GM19193 (cell line): Measurements from ENCODE around the gene PLD6.
A peak's percentile ranks its signal among the peaks of the same experiment; 100 is the strongest.

ENCODE experiments used
- POLR2A ChIP-seq: IDR thresholded peaks from 4 replicates; pipeline ENCODE4 v1.6.1; 2011; ENCODE audit not compliant: insufficient read depth, insufficient read length; ENCODE audit errors: extremely low read depth

Gene PLD6

GRCh38 chr17:17206124-17206912 is at the start of gene PLD6:
TSS of gene PLD6 (minus strand) at chr17:17206333. CDS start at chr17:17206286, 47 bp downstream.
- TF ChIP-seq POLR2A: peak; percentile 53

GRCh38 chr17:17254036-17254435 is 47.9 kb upstream of the PLD6 start:
- TF ChIP-seq POLR2A: no peak

- no peak for TF ChIP-seq POLR2A
Observed at GRCh38 chr17:17253406-17253805, 47.3 kb upstream of the PLD6 start.

- no peak for TF ChIP-seq POLR2A
Observed at GRCh38 chr17:17252149-17252661, 46.1 kb upstream of the PLD6 start.

GRCh38 chr17:17246879-17247278 is 40.7 kb upstream of the PLD6 start:
- TF ChIP-seq POLR2A: no peak

GRCh38 chr17:17243163-17243562 is 37.0 kb upstream of the PLD6 start:
- TF ChIP-seq POLR2A: no peak

GRCh38 chr17:17242246-17242645 is 36.1 kb upstream of the PLD6 start:
- TF ChIP-seq POLR2A: no peak

GRCh38 chr17:17241656-17242055 is 35.5 kb upstream of the PLD6 start:
- no peak for TF ChIP-seq POLR2A

GRCh38 chr17:17239832-17240231 is 33.7 kb upstream of the PLD6 start:
- no peak for TF ChIP-seq POLR2A

GRCh38 chr17:17237026-17237799 is 31.1 kb upstream of the PLD6 start, which contains the start of gene FLCN:
TSS of gene FLCN (minus strand) at chr17:17237168. CDS start at chr17:17228137, 9,031 bp downstream.
- TF ChIP-seq POLR2A: peak; percentile 85

- no peak for TF ChIP-seq POLR2A
Observed at GRCh38 chr17:17236295-17237025, 30.3 kb upstream of the PLD6 start.

- no peak for TF ChIP-seq POLR2A
Observed at GRCh38 chr17:17235212-17236174, 29.4 kb upstream of the PLD6 start.

- TF ChIP-seq POLR2A: no peak
Observed at GRCh38 chr17:17232303-17232621, 26.1 kb upstream of the PLD6 start.
